Cardiac muscle cell (in vitro differentiated cells and primary cell): ENCODE results near the gene NCBP1. TPM values are rescaled to one million over a fixed set of nuclear protein-coding genes. Genes with fewer than 3 reads are reported as not detected.
"Not testable (repeated sequence)": the region's sequence is repeated elsewhere in the genome, so short reads cannot be mapped to it uniquely, and the experiment has no call there.

ENCODE experiments used
- DNase-seq, 2 donors: peaks; one replicate each; pipeline versions ENCODE4 v3.0.0 to v3.0.0-alpha.2; 2010 to 2017; ENCODE audit warnings: low read depth in 1 of 2, low spot score in 1 of 2
- H3K27ac ChIP-seq: fragments of 200-600 bp; sonication (generic); 2 replicates; pipeline ENCODE4 v1.5.1; 2016
- H3K27me3 ChIP-seq: fragments of 200-600 bp; sonication (generic); 2 replicates; pipeline ENCODE4 v1.6.0; 2016; ENCODE audit warnings: control low read depth
- H3K36me3 ChIP-seq: fragments of 200-600 bp; sonication (generic); 2 replicates; pipeline ENCODE4 v1.5.1; 2016; ENCODE audit warnings: control low read depth
- H3K4me1 ChIP-seq: fragments of 200-600 bp; sonication (generic); 2 replicates; pipeline ENCODE4 v1.8.1; 2017; ENCODE audit warnings: low read depth, mild to moderate bottlenecking, mixed run types
- H3K4me3 ChIP-seq: fragments of 200-600 bp; sonication (generic); 2 replicates; pipeline ENCODE4 v1.5.1; 2016; ENCODE audit warnings: mild to moderate bottlenecking
- H3K9me3 ChIP-seq: fragments of 200-600 bp; sonication (generic); 2 replicates; pipeline ENCODE4 v1.5.1; 2017; ENCODE audit warnings: low read depth, mild to moderate bottlenecking, control low read depth
- CTCF ChIP-seq: IDR thresholded peaks from 2 replicates; pipeline ENCODE4 v1.5.1; 2012; ENCODE audit warnings: low read depth, mild to moderate bottlenecking, low read length
- polyA plus RNA-seq: library from polyadenylated mRNA; unstranded; fragments of >200 nt; fragmentation: Nextera tagmentation; extraction: Ambion mirVana; gene quantifications from 2 replicates; pipeline ENCODE4 v1.2.1, GENCODE V29; 2016
- total RNA-seq: library from RNA; depleted of rRNA; stranded (reverse); fragments of >200 nt; gene quantifications from 2 replicates; pipeline ENCODE4 v1.2.3, GENCODE V29; 2016

NCBP1 gene
- total and polyA plus RNA-seq, 2 experiments from 2014 or later = 22.1 to 39.2 TPM

- Histone ChIP-seq H3K27me3 (no peaks in the 10 kb centered on the region), H3K4me3 (no peak overlapping the region), H3K4me1 (peaks cover 8% of the 10 kb centered on the region), H3K36me3 (no peaks in the 10 kb centered on the region), H3K27ac (no peak overlapping the region), H3K9me3 (no peaks in the 10 kb centered on the region)
- DNase-seq = no peak
- TF ChIP-seq CTCF = no peak
These were observed 64.2 kb downstream of the NCBP1 start for GRCh38 chr9:97697837-97698236.

- Histone ChIP-seq H3K36me3 (no peaks in the 10 kb centered on the region), H3K4me1 (peaks cover 8% of the 10 kb centered on the region), H3K27me3 (no peaks in the 10 kb centered on the region), H3K4me3 (no peak overlapping the region), H3K9me3 (no peaks in the 10 kb centered on the region), H3K27ac (no peak overlapping the region)
- no peak for TF ChIP-seq CTCF
- DNase-seq = no peak
These were observed 65.2 kb downstream of the NCBP1 start for GRCh38 chr9:97698865-97699264.

GRCh38 chr9:97699281-97699680 lies 65.7 kb downstream of the NCBP1 start:
- H3K27ac ChIP-seq, H3K36me3 ChIP-seq, DNase-seq, H3K27me3 ChIP-seq, H3K4me1 ChIP-seq, H3K4me3 ChIP-seq, H3K9me3 ChIP-seq: not testable (repeated sequence)

- not testable (repeated sequence) for DNase-seq, H3K4me3 ChIP-seq, H3K27me3 ChIP-seq, H3K4me1 ChIP-seq, H3K27ac ChIP-seq, H3K36me3 ChIP-seq, H3K9me3 ChIP-seq
These were observed 66.2 kb downstream of the NCBP1 start for GRCh38 chr9:97699824-97700223.

GRCh38 chr9:97703437-97704344 lies 70.1 kb downstream of the NCBP1 start:
- Histone ChIP-seq H3K4me1 (no peaks in the 10 kb centered on the region), H3K27ac (no peak overlapping the region), H3K27me3 (peaks cover 21% of the 10 kb centered on the region), H3K4me3 (no peak overlapping the region), H3K36me3 (no peaks in the 10 kb centered on the region), H3K9me3 (no peaks in the 10 kb centered on the region)
- DNase-seq = peak in 1 of 2 donors; percentile 89
- no peak for TF ChIP-seq CTCF

- Histone ChIP-seq H3K36me3 (no peaks in the 10 kb centered on the region), H3K27me3 (peaks cover 21% of the 10 kb centered on the region), H3K27ac (no peak overlapping the region), H3K4me1 (no peaks in the 10 kb centered on the region), H3K4me3 (no peak overlapping the region), H3K9me3 (no peaks in the 10 kb centered on the region)
- no peak for DNase-seq
- TF ChIP-seq CTCF = no peak
These were observed 70.7 kb downstream of the NCBP1 start for GRCh38 chr9:97704345-97704677.
